Measurements from ENCODE around the gene TBC1D16. TPM values are rescaled to one million over a fixed set of nuclear protein-coding genes. Genes with fewer than 3 reads are reported as not detected.

TBC1D16 gene, protein sequence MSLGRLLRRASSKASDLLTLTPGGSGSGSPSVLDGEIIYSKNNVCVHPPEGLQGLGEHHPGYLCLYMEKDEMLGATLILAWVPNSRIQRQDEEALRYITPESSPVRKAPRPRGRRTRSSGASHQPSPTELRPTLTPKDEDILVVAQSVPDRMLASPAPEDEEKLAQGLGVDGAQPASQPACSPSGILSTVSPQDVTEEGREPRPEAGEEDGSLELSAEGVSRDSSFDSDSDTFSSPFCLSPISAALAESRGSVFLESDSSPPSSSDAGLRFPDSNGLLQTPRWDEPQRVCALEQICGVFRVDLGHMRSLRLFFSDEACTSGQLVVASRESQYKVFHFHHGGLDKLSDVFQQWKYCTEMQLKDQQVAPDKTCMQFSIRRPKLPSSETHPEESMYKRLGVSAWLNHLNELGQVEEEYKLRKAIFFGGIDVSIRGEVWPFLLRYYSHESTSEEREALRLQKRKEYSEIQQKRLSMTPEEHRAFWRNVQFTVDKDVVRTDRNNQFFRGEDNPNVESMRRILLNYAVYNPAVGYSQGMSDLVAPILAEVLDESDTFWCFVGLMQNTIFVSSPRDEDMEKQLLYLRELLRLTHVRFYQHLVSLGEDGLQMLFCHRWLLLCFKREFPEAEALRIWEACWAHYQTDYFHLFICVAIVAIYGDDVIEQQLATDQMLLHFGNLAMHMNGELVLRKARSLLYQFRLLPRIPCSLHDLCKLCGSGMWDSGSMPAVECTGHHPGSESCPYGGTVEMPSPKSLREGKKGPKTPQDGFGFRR
- total RNA-seq (10 to 100 TPM; 28.6 to 49.1 TPM), polyA plus RNA-seq (ENCODE audit: insufficient read length in 6 of 6) (10 to 100 TPM; 17.3 to 38.7 (median 31.2) TPM)
- long read RNA-seq, donor 1 = 0 reads
- long read RNA-seq, donor 2, full-length matches to known transcripts = 2 of 12 reads
- long read RNA-seq, donor 2, partial matches to known transcripts = 10 of 12 reads
- long read RNA-seq, donor 2, other reads (novel, unspliced or antisense) = 0 of 12 reads
- long read RNA-seq, donor 3, full-length matches to known transcripts = 2 of 2 reads
- long read RNA-seq, donor 3, partial matches to known transcripts = 0 of 2 reads
- long read RNA-seq, donor 3, other reads (novel, unspliced or antisense) = 0 of 2 reads
- long read RNA-seq, donor 4, partial matches to known transcripts = 1 of 3 reads
- long read RNA-seq, donor 4, other reads (novel, unspliced or antisense) = 2 of 3 reads
- long read RNA-seq, donor 5, full-length matches to known transcripts = 1 of 1 reads
- long read RNA-seq, donor 5, partial matches to known transcripts = 0 of 1 reads
- long read RNA-seq, donor 5, other reads (novel, unspliced or antisense) = 0 of 1 reads
- long read RNA-seq, donor 6 = 0 reads
- long read RNA-seq, donor 7 = 0 reads
- long read RNA-seq, donor 8 = 0 reads
- long read RNA-seq, donor 9 = 0 reads
- long read RNA-seq, donor 10, partial matches to known transcripts = 0 of 3 reads
- long read RNA-seq, donor 10, other reads (novel, unspliced or antisense) = 3 of 3 reads
- long read RNA-seq, donor 11 = 0 reads
- long read RNA-seq, donor 12 = 0 reads

GRCh38 chr17:80035687-80035936, at the start of gene TBC1D16:
Gene TBC1D16, minus strand, starts transcription at chr17:80035872. Its CDS starts 22,325 bp downstream, at chr17:80013547.
- peaks cover 0 to 33% of the 10 kb centered on the region in 2 donors for H3K27me3 ChIP-seq
- H3K36me3 ChIP-seq = no peaks in the 10 kb centered on the region
- TF ChIP-seq, protein P1, sequence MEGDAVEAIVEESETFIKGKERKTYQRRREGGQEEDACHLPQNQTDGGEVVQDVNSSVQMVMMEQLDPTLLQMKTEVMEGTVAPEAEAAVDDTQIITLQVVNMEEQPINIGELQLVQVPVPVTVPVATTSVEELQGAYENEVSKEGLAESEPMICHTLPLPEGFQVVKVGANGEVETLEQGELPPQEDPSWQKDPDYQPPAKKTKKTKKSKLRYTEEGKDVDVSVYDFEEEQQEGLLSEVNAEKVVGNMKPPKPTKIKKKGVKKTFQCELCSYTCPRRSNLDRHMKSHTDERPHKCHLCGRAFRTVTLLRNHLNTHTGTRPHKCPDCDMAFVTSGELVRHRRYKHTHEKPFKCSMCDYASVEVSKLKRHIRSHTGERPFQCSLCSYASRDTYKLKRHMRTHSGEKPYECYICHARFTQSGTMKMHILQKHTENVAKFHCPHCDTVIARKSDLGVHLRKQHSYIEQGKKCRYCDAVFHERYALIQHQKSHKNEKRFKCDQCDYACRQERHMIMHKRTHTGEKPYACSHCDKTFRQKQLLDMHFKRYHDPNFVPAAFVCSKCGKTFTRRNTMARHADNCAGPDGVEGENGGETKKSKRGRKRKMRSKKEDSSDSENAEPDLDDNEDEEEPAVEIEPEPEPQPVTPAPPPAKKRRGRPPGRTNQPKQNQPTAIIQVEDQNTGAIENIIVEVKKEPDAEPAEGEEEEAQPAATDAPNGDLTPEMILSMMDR (IDR thresholded peaks at IDR 0.05) = no peak
- no peak for ATAC-seq
- intact Hi-C loops (cut with DNase I) = no loop called here
- H3K4me1 ChIP-seq = peaks cover 4 to 37% of the 10 kb centered on the region in 2 donors
- H3K27ac ChIP-seq = peak within 1 kb of the TSS; percentile 86 to 96
- peak within 1 kb of the TSS; percentile 62 to 84 for H3K4me3 ChIP-seq
- DNase-seq = no peak
- H3K9me3 ChIP-seq = no peaks in the 10 kb centered on the region

DNA sequence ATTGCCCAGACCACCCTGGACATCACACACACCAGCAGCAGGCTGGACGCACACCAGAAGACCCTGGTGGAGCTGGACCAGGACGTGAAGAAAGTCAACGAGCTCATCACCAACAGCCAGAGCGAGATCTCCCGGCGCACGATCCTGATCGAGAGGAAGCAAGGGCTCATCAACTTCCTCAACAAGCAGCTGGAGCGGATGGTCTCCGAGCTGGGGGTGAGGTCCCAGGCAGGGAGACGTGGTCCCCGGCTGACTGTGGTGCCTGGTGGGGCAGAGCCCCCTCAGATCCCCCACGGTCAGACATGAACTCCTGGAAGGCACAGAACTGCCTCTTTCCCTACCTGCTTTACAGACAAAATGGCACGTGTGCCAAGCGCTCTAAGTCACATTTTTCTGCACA, 49.1 kb upstream of the TBC1D16 start:
- no peak for ATAC-seq
- intact Hi-C loops (cut with DNase I) = no loop called here

DNA sequence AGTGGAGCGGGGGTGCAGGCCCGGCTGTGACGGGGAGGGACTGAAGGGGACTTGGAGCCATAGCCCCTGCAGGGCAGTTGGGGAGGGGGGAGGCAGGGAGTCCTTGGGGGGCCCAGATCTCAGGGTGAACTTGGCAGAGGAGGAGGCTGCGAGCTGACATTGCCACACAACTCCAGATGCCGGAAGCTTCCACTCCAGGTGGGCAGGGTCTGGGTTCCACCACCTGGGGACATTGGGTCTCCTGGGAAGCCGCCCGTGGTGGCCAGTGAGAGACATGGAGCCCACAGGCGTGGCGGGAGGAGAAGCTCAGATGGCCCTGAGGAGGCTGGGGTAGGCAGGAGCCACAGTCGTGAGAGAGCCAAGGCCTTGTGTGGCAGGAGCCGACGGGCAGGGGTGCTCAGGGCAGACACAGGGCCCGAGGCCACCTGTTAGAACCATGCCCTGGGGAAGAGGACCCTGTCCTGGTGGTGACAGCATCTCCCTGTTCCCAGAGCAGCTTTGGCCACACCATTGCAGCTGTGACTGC, 47.5 kb upstream of the TBC1D16 start:
- H3K4me3 ChIP-seq = no peak overlapping the region
- intact Hi-C loops (cut with DNase I) = no loop called here
- ATAC-seq (no peak), DNase-seq (peak in 1 of 4 donors; percentile 49)
- H3K36me3 ChIP-seq = no peaks in the 10 kb centered on the region
- H3K4me1 ChIP-seq = peaks cover 0 to 8% of the 10 kb centered on the region in 2 donors
- no peaks in the 10 kb centered on the region for H3K9me3 ChIP-seq
- no peaks in the 10 kb centered on the region for H3K27me3 ChIP-seq
- TF ChIP-seq, protein P1 (IDR thresholded peaks at IDR 0.05) = no peak
- no peak overlapping the region for H3K27ac ChIP-seq

More for the DNA sequence above, 49.1 kb upstream of the TBC1D16 start:
- H3K4me1 ChIP-seq = peaks cover 0 to 8% of the 10 kb centered on the region in 2 donors
- TF ChIP-seq, protein P1 (IDR thresholded peaks at IDR 0.05) = no peak
- no peaks in the 10 kb centered on the region for H3K9me3 ChIP-seq
- H3K36me3 ChIP-seq = no peaks in the 10 kb centered on the region
- H3K27me3 ChIP-seq = no peaks in the 10 kb centered on the region
- H3K4me3 ChIP-seq = no peak overlapping the region
- peak in 1 of 4 donors; percentile 61 for DNase-seq
- no peak overlapping the region for H3K27ac ChIP-seq

GRCh38 chr17:80082403-80083135, 46.9 kb upstream of the TBC1D16 start:
- ATAC-seq = peak; percentile 89
- intact Hi-C loops (cut with DNase I) = no loop called here

More at GRCh38 chr17:80082403-80083135, 46.9 kb upstream of the TBC1D16 start:
- Histone ChIP-seq H3K4me3 (no peak overlapping the region), H3K36me3 (no peaks in the 10 kb centered on the region), H3K9me3 (no peaks in the 10 kb centered on the region), H3K4me1 (peaks cover 0 to 8% of the 10 kb centered on the region in 2 donors), H3K27ac (no peak overlapping the region), H3K27me3 (no peaks in the 10 kb centered on the region)
- DNase-seq = peak; percentile 57 to 85 (median 74)
- TF ChIP-seq, protein P1 (IDR thresholded peaks at IDR 0.05) = peak; percentile 78 to 79
